Natural killer cell (primary cell): ENCODE measurements around the gene LARGE1. TPM values are rescaled to one million over a fixed set of nuclear protein-coding genes. Genes with fewer than 3 reads are reported as not detected.

Experiments
- ATAC-seq, 3 donors: fragments of 150-1000 bp in 2 of 3; fragments of 200-7000 bp in 1 of 3; cut with Tn5 transposase; 1 replicate in 1 of 3; 2 replicates in 2 of 3; pipeline ENCODE4 v1.10.0; 2021; ENCODE audit warnings: mild to moderate bottlenecking in 2 of 3, moderate library complexity in 2 of 3
- DNase-seq, 2 donors: peaks; one replicate each; pipeline versions ENCODE4 v3.0.0 to v3.0.0-alpha.2; 2013 to 2021; ENCODE audit warnings: mixed read lengths in 1 of 2
- H3K27ac ChIP-seq: one replicate; pipeline ENCODE4 v1.5.1; 2013; ENCODE audit warnings: mild to moderate bottlenecking, low read length
- H3K27me3 ChIP-seq: one replicate; pipeline ENCODE4 v1.6.1; 2013; ENCODE audit warnings: low read length; ENCODE audit not compliant: control insufficient read depth, insufficient read depth
- H3K36me3 ChIP-seq: one replicate; pipeline ENCODE4 v1.6.1; 2013; ENCODE audit warnings: low read length; ENCODE audit not compliant: control insufficient read depth, insufficient read depth
- H3K4me1 ChIP-seq: one replicate; pipeline ENCODE4 v1.6.1; 2013; ENCODE audit warnings: low read length; ENCODE audit not compliant: control insufficient read depth, insufficient read depth
- H3K4me3 ChIP-seq: one replicate; pipeline ENCODE4 v1.5.1; 2013; ENCODE audit warnings: low read length
- H3K9me3 ChIP-seq: one replicate; pipeline ENCODE4 v1.6.1; 2013; ENCODE audit warnings: low read length; ENCODE audit not compliant: control insufficient read depth, insufficient read depth
- H3K27ac Mint-ChIP-seq, 2 donors: one replicate each; pipeline ENCODE4 v1.8.0; 2022; ENCODE audit warnings: mild to moderate bottlenecking in 2 of 2, mixed read lengths in 2 of 2, moderate library complexity in 1 of 2
- H3K27me3 Mint-ChIP-seq, 2 donors: one replicate each; pipeline ENCODE4 v1.8.0; 2022; ENCODE audit warnings: low read depth in 2 of 2, mixed read lengths in 2 of 2
- H3K36me3 Mint-ChIP-seq: one replicate; pipeline ENCODE4 v1.8.0; 2022; ENCODE audit warnings: mixed read lengths
- H3K4me1 Mint-ChIP-seq, 2 donors: one replicate each; pipeline ENCODE4 v1.8.0; 2022; ENCODE audit warnings: mixed read lengths in 2 of 2
- H3K4me3 Mint-ChIP-seq: one replicate; pipeline ENCODE4 v1.8.0; 2022; ENCODE audit warnings: mild to moderate bottlenecking, moderate library complexity, mixed read lengths
- H3K9me3 Mint-ChIP-seq, 2 donors: one replicate each; pipeline ENCODE4 v1.8.0; 2022; ENCODE audit warnings: mixed read lengths in 2 of 2
- CTCF ChIP-seq: fragments of 200-600 bp; IDR thresholded peaks from one replicate; pipeline ENCODE4 v1.8.0; 2022; ENCODE audit warnings: antibody characterized with exemption
- WGBS: methylation state at CpG from one replicate; pipeline ENCODE4 v1.1.7; 2013; ENCODE audit warnings: missing lambda C conversion rate; ENCODE audit not compliant: insufficient coverage; 5-methylcytosine and 5-hydroxymethylcytosine counted together
- intact Hi-C: fragments of 100-400 bp; cut with micrococcal nuclease; formaldehyde crosslinking; loops from one replicate; pipeline ENCODE4 v1.14.2; 2022
- total RNA-seq, 4 donors: library from RNA; stranded (reverse); fragments of 120-200 nt in 1 of 4; gene quantifications; one replicate each; pipeline versions ENCODE4 v1.2.3 to v1.2.4, GENCODE V29; 2013 to 2022

The LARGE1 gene
- total RNA-seq, 3 donors from 2014 or later (not counting 1 experiment from before 2014, with no cell fraction given): 2.6 to 11.6 (median 4.1) TPM

- peaks cover 10% of the 10 kb centered on the region for H3K9me3 ChIP-seq
- H3K4me1 Mint-ChIP-seq: no peaks in the 10 kb centered on the region
- DNase-seq: no peak
- H3K9me3 Mint-ChIP-seq: peaks cover 8 to 16% of the 10 kb centered on the region in 2 donors
- H3K27ac Mint-ChIP-seq: no peak overlapping the region
- no peaks in the 10 kb centered on the region for H3K36me3 ChIP-seq
- H3K27ac ChIP-seq: no peak overlapping the region
- H3K27me3 Mint-ChIP-seq: no peaks in the 10 kb centered on the region
- no peaks in the 10 kb centered on the region for H3K36me3 Mint-ChIP-seq
- ATAC-seq: no peak
- H3K4me1 ChIP-seq: no peaks in the 10 kb centered on the region
- TF ChIP-seq CTCF: no peak
- WGBS: 90% methylated on average over 5 of the region's 5 CpGs
- no peak overlapping the region for H3K4me3 Mint-ChIP-seq
- no peak overlapping the region for H3K4me3 ChIP-seq
- intact Hi-C loops: no loop called here
- H3K27me3 ChIP-seq: no peaks in the 10 kb centered on the region
These were observed 202.4 kb downstream of the LARGE1 start for GRCh38 chr22:33717694-33718396.

- peaks cover 7 to 14% of the 10 kb centered on the region in 2 donors for H3K9me3 Mint-ChIP-seq
These were observed 204.9 kb downstream of the LARGE1 start for GRCh38 chr22:33715237-33715985.

GRCh38 chr22:33710326-33710725 is 209.9 kb downstream of the LARGE1 start:
- H3K9me3 ChIP-seq: peaks cover 20% of the 10 kb centered on the region
- intact Hi-C loops: no loop called here

More at GRCh38 chr22:33715237-33715985, 204.9 kb downstream of the LARGE1 start:
- Mint-ChIP-seq H3K4me1 (no peaks in the 10 kb centered on the region), H3K36me3 (no peaks in the 10 kb centered on the region), H3K27ac (no peak overlapping the region), H3K27me3 (no peaks in the 10 kb centered on the region), H3K4me3 (no peak overlapping the region)
- no peak for DNase-seq
- ATAC-seq: no peak
- WGBS: 85% methylated on average over 9 of the region's 9 CpGs
- intact Hi-C loops: no loop called here
- Histone ChIP-seq H3K36me3 (no peaks in the 10 kb centered on the region), H3K27ac (no peak overlapping the region), H3K4me3 (no peak overlapping the region), H3K9me3 (peaks cover 17% of the 10 kb centered on the region), H3K4me1 (no peaks in the 10 kb centered on the region), H3K27me3 (no peaks in the 10 kb centered on the region)
- TF ChIP-seq CTCF: no peak

More at GRCh38 chr22:33710326-33710725, 209.9 kb downstream of the LARGE1 start:
- Histone ChIP-seq H3K4me1 (no peaks in the 10 kb centered on the region), H3K27me3 (no peaks in the 10 kb centered on the region), H3K27ac (no peak overlapping the region), H3K4me3 (no peak overlapping the region), H3K36me3 (no peaks in the 10 kb centered on the region)
- ATAC-seq (no peak), DNase-seq (no peak)
- no peaks in the 10 kb centered on the region for H3K4me1 Mint-ChIP-seq
- no peaks in the 10 kb centered on the region for H3K27me3 Mint-ChIP-seq
- H3K36me3 Mint-ChIP-seq: no peaks in the 10 kb centered on the region
- 60% methylated on average over 1 of the region's 1 CpG for WGBS
- TF ChIP-seq CTCF: no peak
- no peak overlapping the region for H3K27ac Mint-ChIP-seq
- no peak overlapping the region for H3K4me3 Mint-ChIP-seq
- peaks cover 3 to 11% of the 10 kb centered on the region in 2 donors for H3K9me3 Mint-ChIP-seq
